ENCODE data around the gene PIK3IP1.
"Not testable (repeated sequence)": the region's sequence is repeated elsewhere in the genome, so short reads cannot be mapped to it uniquely, and the experiment has no call there.

The PIK3IP1 gene

GRCh38 chr22:31248965-31249958, 43.0 kb downstream of the PIK3IP1 start:
- no peak for DNase-seq

- DNase-seq = peak; percentile 93
Observed at GRCh38 chr22:31248138-31248745, 44.0 kb downstream of the PIK3IP1 start.

GRCh38 chr22:31247726-31248125, 44.6 kb downstream of the PIK3IP1 start:
- no peak for DNase-seq

GRCh38 chr22:31246687-31247086, 45.6 kb downstream of the PIK3IP1 start:
- DNase-seq = no peak

GRCh38 chr22:31245998-31246397, 46.3 kb downstream of the PIK3IP1 start:
- not testable (repeated sequence) for DNase-seq

- DNase-seq = no peak
Observed at GRCh38 chr22:31244943-31245451, 47.3 kb downstream of the PIK3IP1 start.

- DNase-seq = peak; percentile 96
Observed at GRCh38 chr22:31244046-31244942, 48.0 kb downstream of the PIK3IP1 start.

GRCh38 chr22:31243339-31244045, 48.8 kb downstream of the PIK3IP1 start:
- DNase-seq = peak; percentile 30

GRCh38 chr22:31241936-31242335, 50.4 kb downstream of the PIK3IP1 start:
- peak; percentile 78 for DNase-seq

GRCh38 chr22:31241200-31241599, 51.1 kb downstream of the PIK3IP1 start:
- DNase-seq = no peak

- no peak for DNase-seq
Observed at GRCh38 chr22:31239771-31240370, 52.4 kb downstream of the PIK3IP1 start.

- DNase-seq = no peak
Observed at GRCh38 chr22:31238057-31238456, 54.2 kb downstream of the PIK3IP1 start.

GRCh38 chr22:31236044-31236443, 56.2 kb downstream of the PIK3IP1 start:
- DNase-seq = not testable (repeated sequence)

- DNase-seq = peak; percentile 40
Observed at GRCh38 chr22:31235081-31235480, 57.2 kb downstream of the PIK3IP1 start.

- no peak for DNase-seq
Observed at GRCh38 chr22:31233001-31233400, 59.3 kb downstream of the PIK3IP1 start.

Data from fibroblast of skin of abdomen (primary cell).